HG02571 (cell line): ENCODE results near the gene FNIP2.
A peak's percentile ranks its signal among the peaks of the same experiment; 100 is the strongest.

Experiments used
- ATAC-seq: cut with Tn5 transposase; IDR thresholded peaks from one replicate; pipeline ENCODE4 v1.9.1; 2021; ENCODE audit warnings: mild to moderate bottlenecking, moderate library complexity; ENCODE audit not compliant: unreplicated experiment

Gene FNIP2

DNA sequence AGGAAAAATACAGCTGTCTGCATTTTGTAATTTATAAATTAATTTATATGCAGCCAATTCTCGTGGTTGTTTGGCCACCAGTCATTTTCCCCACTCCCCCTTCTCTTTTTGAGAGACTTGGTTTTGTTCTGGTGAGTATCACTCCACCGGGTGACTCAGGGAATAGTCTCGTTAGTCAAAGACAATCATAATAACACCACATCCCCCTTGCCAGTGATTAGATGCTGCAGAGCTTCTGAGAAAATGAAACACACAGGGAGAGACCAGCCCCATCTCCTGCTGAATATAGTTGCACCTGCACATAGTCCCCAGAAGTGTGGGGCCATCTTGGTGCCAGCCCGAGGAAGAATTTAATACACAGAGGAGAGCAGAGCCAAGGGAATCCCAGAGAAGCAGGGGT, 8.0 kb upstream of the FNIP2 start:
- no peak for ATAC-seq

GRCh38 chr4:158762553-158762952, 6.3 kb upstream of the FNIP2 start:
- no peak for ATAC-seq

- no peak for ATAC-seq
These were observed 5.4 kb upstream of the FNIP2 start for GRCh38 chr4:158763462-158763861.

DNA sequence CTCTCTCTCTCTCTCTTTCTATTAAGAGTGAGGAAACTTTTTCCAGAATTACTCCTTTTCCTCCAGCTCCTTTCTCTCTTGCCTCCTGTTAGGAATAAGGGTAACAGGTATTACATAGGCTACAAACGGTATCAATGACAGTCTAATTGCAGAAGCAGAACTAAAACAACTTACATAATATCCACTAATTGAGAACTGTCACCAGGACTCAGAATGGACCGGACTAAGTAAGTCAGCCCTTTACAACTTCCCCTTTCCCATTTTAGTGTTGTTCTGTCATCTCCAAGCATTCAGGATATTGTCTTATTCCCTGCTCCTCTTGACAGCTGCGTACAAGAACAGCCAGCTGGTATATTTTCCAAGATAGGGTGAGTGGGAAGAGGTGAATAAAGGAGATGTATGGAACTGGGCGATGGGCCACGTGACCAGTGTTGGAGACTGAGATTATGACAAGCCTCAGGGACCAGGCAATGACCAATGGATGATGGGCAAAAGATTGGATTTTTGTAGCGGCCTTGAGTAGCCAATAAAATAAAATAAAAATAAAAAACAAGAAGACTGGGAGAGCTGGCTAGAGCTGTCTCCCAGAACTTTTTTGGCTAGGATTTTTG, 2.3 kb upstream of the FNIP2 start:
- ATAC-seq, result no peak

DNA sequence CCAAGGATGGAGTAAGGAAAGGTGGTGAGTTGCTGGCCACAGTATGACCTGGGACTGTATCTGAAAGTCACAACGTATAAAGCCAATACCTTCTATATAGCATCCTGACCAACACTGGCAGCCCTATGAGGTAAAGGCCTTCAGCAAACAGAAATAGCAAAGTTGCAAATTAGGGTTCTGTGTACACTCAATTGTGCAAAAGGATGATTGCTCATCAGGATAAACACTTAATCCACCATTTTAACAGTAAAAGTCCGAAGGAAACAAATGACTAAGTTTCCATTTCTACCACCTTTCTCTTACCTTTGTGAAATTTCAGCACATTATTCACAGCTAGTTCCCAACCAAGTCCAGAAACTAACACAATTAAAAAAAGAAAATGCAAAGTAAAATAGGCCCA, 1.4 kb upstream of the FNIP2 start:
- ATAC-seq, result no peak

DNA sequence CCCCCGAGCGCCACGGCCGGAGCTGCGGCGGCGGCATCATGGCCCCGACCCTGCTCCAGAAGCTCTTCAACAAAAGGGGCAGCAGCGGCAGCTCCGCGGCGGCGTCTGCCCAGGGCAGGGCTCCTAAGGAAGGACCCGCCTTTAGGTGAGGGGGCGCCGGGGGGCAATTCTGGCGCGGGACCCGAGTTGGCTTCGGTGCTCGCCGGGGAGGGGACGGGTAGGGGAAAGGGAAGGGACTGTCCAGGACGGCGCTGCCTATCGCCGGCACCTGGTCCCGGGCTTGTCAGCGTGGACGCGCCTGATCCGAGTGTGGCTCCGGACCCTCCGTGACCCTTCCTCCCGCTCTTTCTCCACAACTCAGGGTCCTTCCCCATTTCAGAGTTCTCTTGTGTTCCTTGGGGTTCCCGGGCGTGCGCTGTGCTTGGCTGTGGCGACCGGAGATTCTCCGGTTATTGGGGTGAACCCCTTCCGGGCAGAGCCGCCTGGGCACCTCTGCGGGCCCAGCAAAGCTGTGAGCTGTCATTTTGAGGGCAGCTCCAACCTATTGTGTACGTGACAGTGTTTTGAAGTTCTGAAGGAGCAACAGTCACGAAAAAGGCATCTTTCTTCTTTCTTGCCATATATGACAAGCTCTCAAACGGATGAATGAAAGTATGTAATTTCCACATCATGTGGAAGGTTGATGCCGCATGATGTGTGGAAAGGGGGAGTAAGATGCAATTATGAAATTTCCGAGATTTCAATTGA, 522 bp downstream of the FNIP2 start:
- ATAC-seq, result peak; percentile 29

DNA sequence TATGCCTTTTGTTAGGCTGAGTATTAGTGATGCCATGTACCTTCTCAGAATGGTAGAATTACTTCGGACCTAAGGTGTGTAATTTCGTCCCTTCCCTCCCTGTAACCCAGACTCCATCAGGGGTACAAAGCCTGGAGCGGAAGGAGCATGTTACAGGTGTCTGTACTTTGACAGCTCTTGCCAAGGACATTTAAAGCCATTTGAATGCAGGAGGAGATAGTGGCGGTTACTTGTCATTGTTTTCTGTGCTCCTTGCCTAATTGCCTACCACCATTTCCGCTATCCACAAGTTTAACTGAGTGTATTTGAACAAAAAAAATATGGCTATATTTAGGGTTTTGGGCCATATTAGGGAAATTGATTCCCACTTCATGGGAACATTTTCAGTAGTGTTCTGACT, 1.8 kb downstream of the FNIP2 start:
- no peak for ATAC-seq

GRCh38 chr4:158771776-158772175, 3.0 kb downstream of the FNIP2 start:
- no peak for ATAC-seq

- no peak for ATAC-seq
These were observed 6.3 kb downstream of the FNIP2 start for GRCh38 chr4:158775091-158775651.

GRCh38 chr4:158776106-158776505, 7.3 kb downstream of the FNIP2 start:
- no peak for ATAC-seq

- ATAC-seq, result peak; percentile 21
These were observed 8.8 kb downstream of the FNIP2 start for GRCh38 chr4:158777423-158778155.

DNA sequence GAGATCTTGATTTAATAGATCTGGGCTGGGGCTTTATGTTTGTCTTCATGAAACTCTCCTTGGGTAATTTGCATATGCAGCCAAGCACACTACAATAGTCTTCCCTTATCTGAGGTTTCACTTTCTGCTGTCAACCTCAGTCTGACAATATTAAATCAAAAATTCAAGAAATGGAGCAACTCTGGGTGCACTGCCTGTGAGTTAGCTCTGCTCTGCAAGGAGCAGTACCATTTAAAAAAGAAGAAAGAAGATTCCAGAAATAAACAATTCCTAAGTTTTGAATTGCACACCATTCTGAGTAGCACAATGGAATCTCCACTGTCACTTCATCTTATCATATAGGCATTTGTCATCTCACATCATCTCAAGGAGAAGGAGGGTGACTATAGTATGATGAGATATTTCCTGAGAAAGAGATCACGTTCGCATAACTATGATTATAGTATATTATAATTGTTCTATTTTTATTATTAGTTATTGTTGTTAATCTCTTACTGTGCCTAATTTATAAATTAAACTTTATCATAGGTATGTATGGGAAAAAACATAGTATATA, 9.4 kb downstream of the FNIP2 start:
- ATAC-seq, result peak; percentile 98

DNA sequence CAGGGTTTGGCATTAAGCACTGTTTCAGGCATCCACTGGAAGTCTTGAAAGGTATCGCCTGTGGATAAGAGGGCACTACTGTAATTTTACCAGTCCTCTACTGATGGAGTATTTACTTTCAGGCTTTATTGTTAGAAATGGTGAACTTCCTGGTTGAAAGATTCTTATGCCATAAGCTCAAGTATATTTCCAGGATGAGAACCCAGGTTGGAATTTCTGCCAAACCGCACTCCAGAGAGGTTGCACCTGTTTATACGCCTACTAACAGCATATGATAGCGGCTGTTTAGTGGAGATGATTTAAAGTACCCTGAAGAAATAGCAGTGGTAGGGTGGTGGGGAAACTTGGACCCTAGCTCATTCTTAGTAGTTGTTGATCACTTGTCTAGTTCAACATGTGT, 9.9 kb downstream of the FNIP2 start:
- ATAC-seq, result no peak

- ATAC-seq, result no peak
These were observed 13.1 kb downstream of the FNIP2 start for GRCh38 chr4:158781963-158782362.

- ATAC-seq, result no peak
These were observed 13.9 kb downstream of the FNIP2 start for GRCh38 chr4:158782551-158783360.

- no peak for ATAC-seq
These were observed 15.0 kb downstream of the FNIP2 start for GRCh38 chr4:158783785-158784184.

DNA sequence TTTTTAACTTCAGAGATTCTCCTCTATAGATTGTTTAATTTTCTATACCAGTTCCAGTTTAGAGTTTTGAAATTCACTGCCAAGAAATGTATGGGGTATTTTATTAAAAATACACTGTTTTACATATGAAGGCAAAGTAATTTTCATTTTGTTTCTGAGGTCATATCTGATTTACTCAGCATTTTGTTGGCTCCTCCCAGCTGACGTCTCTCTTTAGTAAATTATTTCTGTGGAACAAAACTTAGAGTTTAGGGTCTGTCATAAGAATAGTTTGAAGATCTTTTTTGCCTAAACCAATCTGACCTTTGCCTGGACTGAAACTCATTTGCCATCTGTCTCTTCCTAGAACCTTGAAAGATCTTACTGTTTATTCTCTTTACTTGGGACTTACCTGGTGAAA, 16.9 kb downstream of the FNIP2 start:
- no peak for ATAC-seq

DNA sequence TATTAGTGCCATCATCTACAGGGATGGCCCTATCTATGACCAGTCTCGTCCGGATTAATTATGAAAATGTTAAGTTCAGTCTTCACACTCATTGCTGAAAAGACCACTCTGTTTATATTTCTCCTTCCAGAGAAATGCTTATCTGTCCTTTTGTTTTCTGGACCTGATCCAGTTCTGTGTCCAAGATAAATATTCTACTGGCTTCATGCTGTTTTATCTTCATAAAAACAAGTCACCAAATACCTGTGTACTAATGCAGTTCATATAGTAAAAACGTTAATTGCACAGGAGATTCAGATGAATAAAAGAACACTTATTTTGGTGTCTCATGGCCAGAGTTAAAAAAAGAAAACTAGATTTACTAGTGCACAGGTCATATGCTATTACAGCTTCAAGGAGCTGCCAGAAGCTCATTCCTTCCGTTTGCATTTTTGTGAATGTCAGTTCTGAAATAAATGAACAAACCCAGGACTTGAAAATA, 17.3 kb downstream of the FNIP2 start:
- ATAC-seq, result no peak

DNA sequence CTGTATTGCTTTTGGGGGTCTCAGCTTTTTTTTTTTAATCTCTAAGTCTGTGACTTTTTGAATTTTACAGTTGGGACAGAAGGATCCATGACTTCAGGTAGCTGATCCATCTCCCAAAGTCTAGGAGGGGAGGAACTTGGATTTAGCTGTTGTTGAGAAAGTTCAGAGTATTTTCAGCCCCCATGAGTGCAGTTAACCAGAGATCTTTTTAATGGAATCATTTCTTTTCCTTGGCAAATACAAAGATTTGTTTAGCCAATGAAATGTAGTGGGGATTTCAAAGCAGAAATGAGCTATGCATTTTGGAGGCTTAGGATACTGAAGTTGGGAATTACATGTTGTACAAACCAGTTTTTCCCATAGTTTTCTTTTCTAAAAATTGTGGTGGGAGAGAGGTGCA, 18.1 kb downstream of the FNIP2 start:
- ATAC-seq, result no peak

DNA sequence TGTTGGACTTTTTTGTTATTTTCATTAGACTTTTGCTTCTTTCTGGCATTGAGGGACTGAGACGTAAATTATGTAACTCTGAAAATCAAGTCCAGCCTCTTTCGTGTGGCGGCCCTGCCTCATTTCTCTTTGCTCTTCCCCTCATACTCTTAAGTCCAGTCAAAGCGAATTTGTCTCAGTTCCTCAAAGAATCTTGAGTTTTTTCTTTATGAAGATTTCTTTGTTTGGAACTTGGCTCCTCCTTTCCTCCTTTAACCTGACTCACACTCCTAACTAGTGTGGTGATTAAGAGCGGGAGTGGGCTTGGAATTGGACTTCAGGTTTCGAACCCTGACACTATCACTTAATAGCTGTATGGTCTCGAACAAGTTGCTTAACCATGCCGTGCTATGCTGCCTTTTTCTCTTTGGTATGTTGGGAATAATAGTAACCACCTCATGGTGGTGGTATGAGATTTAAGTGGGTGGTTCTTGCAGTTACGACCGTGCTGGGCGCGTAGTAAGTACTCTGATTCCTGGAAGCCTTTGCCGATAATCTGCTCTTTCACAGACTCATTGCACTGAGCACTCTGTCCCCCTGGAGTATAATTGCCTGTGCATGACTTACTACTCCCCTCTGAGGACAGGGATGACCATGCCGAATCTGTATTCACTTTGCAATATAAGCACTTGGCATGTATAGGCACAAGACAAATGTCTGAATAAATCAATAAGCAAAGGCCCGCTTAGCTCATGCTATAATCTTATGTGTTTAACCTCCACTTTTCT, 19.1 kb downstream of the FNIP2 start:
- no peak for ATAC-seq
